SIG-M5 treated with dmso at 0.1 percent for 504 hours (cell line): ENCODE measurements around the gene GTF3C2.

ENCODE experiments used
- DNase-seq: peaks from one replicate; lab custom pipeline; 2025; ENCODE audit not compliant: unreplicated experiment; lab: John Stamatoyannopoulos, UW

The GTF3C2 gene, protein sequence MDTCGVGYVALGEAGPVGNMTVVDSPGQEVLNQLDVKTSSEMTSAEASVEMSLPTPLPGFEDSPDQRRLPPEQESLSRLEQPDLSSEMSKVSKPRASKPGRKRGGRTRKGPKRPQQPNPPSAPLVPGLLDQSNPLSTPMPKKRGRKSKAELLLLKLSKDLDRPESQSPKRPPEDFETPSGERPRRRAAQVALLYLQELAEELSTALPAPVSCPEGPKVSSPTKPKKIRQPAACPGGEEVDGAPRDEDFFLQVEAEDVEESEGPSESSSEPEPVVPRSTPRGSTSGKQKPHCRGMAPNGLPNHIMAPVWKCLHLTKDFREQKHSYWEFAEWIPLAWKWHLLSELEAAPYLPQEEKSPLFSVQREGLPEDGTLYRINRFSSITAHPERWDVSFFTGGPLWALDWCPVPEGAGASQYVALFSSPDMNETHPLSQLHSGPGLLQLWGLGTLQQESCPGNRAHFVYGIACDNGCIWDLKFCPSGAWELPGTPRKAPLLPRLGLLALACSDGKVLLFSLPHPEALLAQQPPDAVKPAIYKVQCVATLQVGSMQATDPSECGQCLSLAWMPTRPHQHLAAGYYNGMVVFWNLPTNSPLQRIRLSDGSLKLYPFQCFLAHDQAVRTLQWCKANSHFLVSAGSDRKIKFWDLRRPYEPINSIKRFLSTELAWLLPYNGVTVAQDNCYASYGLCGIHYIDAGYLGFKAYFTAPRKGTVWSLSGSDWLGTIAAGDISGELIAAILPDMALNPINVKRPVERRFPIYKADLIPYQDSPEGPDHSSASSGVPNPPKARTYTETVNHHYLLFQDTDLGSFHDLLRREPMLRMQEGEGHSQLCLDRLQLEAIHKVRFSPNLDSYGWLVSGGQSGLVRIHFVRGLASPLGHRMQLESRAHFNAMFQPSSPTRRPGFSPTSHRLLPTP

DNA sequence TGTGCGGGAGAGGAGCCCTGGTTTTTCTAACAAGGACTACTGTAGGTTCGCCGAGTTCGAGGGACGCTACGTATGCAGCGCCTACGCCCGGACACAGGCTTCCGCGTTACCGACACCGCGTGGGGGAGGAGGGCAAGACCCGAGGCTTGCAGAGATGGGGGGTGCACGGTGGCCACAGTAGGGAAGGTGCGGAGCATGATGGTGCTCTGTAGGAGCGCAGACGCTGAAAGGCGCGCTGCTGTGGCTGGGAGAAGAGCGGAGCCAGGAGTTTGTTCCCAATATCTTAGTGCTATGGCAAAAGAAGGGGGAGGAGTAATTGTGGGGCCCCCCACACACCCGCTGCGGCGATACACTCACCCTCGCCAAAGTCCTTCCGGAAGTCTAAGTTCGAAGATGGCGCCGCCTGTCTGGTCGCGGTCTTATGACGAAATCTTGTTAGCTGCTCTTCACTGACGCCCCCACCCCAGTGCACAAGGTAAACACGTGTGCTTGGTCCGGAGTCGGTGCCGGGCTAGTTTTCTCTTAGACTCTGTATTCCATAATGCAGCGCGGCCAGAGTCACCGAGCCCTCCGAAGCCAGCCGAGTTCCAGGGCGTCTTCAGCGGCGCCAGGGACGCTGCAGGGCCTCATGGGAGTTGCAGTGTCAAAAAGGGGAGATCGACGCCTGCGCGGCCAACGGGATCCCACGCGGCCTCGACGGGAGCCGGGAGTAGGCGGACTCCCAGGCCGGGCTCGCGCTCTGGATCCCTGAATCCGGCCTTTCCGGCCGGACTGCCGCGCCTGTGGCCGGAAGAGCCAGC lies at the start of gene GTF3C2:
Gene GTF3C2, minus strand, starts transcription at position 383 of the 800 bp plus-strand sequence. CDS start 13,210 bp downstream, outside the sequence.
- DNase-seq = peak; percentile 96

DNA sequence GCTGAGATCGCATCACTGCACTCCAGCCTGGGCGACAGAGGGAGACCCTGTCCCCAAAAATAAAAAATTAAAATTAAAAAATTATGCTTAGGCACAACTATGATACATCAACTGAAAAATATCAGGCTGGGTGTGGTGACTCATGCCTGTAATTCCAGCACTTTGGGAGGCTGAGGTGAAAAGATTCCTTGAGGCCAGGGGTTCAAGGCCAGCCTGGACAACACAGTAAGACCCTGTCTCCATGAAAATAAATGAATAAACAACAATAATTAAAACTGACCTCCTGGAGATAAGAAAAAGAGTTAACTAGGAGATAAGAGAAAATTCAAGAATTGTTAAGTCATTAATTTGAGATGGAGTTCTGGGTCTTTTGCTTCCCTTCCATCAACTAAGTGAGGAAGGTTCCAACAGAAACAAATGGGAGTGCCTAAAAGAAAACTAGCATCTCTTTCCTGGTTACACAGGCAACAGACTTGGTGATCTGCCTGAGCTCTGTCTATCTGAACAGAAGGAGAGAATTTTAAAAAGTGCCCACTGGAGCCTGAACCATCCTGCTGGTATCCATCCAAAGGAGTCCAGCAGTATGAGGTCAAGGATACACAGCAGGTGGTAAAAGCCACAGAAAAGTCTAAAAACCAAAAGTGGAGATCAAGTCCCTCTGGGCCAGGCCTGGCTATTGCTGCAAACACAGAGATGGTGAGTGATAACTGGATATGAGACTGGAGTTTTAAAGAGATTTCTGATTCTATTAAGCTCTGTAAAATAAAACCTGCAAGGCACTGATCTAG lies 44.0 kb upstream of the GTF3C2 start:
- DNase-seq = no peak

DNA sequence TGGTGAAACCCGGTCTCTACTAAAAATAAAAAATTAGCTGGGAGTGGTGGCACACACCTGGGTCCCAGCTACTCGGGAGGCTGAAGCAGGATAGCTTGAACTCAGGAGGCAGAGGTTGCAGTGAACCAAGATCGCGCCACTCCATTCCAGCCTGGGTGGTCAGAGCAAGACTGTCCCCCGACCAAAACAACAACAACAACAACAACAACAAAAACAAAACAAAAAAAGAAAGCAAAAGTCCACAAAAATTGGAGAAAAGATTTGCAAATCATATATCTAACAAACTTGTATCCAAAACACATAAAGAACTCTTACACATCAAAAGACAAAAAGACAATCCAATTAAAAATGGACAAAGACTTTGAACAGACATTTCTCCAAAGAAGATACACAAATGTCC lies 42.4 kb upstream of the GTF3C2 start:
- no peak for DNase-seq

GRCh38 chr2:27393225-27393624 lies 36.7 kb upstream of the GTF3C2 start:
- DNase-seq = no peak

GRCh38 chr2:27390822-27391679 lies 34.5 kb upstream of the GTF3C2 start:
- no peak for DNase-seq

- no peak for DNase-seq
These were observed 25.1 kb upstream of the GTF3C2 start for GRCh38 chr2:27381577-27382181.

DNA sequence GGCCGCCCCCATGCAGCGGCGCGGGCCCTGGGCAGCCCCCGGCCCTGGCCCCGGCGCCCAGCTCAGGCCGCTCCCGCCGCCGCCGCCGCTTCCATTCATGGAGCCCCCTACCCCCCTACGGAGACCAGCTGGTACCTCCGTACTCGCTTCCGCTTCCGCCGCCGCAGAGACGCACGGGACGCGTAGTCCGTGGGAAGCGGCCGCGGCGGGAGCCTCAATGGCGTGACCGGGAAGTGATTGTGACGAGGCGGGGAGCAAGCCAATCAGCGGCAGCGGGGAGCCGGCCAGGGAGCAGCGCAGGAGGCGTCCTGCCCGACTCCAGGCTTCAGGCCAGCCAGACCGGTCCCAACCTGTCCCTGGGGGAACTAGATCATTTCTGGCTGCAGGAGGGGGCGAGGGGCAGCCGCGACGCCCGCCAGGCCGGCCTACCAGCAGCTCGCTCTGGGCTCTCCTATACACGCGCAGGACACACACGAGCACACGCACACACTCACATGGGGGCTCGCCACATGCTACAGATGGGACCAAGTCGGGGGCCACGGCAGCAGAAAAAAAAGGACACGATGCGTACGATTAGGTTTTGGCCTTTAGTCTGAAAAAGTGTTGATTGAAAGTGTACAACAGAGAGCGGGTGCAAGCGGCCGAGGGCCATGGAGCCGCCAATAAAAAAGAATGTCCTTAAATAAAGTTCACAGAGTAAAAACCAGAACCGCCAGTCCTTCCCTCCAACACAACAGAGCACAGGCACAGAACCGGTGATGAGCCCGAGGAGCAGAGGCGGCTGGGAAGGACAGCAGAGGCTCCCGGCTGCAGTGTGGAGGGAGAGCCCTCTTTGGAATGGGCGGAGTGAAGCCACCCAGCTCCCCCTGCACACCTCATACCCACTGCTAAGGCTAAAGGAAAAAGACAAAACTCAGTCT lies 24.3 kb upstream of the GTF3C2 start, which contains the start of gene ZNF513:
Gene ZNF513, minus strand, starts transcription at position 109 of the 920 bp plus-strand sequence. CDS start 208 bp downstream, outside the sequence.
- peak; percentile 93 for DNase-seq

GRCh38 chr2:27379836-27380625 lies 23.5 kb upstream of the GTF3C2 start:
- DNase-seq = peak; percentile 65

GRCh38 chr2:27379383-27379835 lies 22.8 kb upstream of the GTF3C2 start:
- DNase-seq = peak; percentile 30

GRCh38 chr2:27378809-27379290 lies 22.3 kb upstream of the GTF3C2 start:
- no peak for DNase-seq

- DNase-seq = peak; percentile 14
These were observed 21.7 kb upstream of the GTF3C2 start for GRCh38 chr2:27378096-27378808.

GRCh38 chr2:27377618-27378095 lies 21.1 kb upstream of the GTF3C2 start:
- DNase-seq = no peak

DNA sequence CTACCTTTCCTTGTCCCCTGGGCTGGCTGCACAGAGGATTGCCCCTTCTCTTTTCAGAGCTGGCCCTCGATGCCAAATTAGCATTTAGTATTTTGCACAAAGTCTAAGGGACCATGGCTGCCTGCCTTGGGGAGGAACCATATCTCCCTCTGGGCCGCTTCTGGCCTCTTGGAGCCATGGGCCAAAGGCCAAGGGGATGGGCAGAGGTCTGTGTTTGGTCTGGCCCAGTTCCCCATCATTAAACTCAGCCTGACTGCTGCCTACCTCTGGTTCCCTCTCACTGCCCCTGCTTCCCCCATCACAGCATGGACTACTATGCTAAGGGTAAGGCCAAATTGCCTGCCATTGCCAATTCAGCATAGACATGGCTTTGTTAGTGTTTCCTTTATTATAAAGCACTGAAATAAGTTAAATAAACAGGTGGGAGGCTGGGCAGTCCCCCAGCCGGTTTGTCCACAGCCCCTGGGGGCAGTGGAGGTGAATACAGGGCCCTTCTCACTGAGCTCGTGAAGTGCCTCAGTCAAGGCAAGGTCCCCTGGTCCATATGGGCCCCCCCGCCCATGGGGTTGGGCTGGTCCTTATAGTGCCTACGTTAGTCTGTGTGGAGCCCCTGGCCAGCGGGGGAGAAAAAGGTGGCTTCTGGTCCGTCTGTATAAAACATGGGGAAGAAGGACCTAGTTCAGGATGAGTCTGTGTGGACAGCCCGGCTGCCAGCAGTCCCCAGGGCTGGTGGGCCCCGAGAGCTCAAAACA lies 20.5 kb upstream of the GTF3C2 start:
- no peak for DNase-seq

- DNase-seq = no peak
These were observed 19.7 kb upstream of the GTF3C2 start for GRCh38 chr2:27376151-27376865.
